Suprapubic skin (tissue), 4 donors: ENCODE results near the gene ADGRE3. TPM values are rescaled to one million over a fixed set of nuclear protein-coding genes. Genes with fewer than 3 reads are reported as not detected.

Source experiments
- DNase-seq, 2 donors: peaks; one replicate each; pipeline ENCODE4 v3.0.0-alpha.2; 2019; ENCODE audit warnings: low spot score in 2 of 2
- H3K27ac ChIP-seq: fragments of 200-600 bp; sonication (generic); one replicate; pipeline ENCODE4 v1.5.1; 2019
- H3K27me3 ChIP-seq: fragments of 200-600 bp; sonication (generic); one replicate; pipeline ENCODE4 v1.5.1; 2019
- H3K36me3 ChIP-seq: fragments of 200-600 bp; sonication (generic); one replicate; pipeline ENCODE4 v1.5.1; 2019
- H3K4me1 ChIP-seq: fragments of 200-600 bp; sonication (generic); one replicate; pipeline ENCODE4 v1.5.1; 2019
- H3K4me3 ChIP-seq: fragments of 200-600 bp; sonication (generic); one replicate; pipeline ENCODE4 v1.5.1; 2019; ENCODE audit warnings: mild to moderate bottlenecking
- H3K9me3 ChIP-seq: fragments of 200-600 bp; sonication (generic); one replicate; pipeline ENCODE4 v1.5.1; 2019
- EP300 ChIP-seq: sonication (generic); formaldehyde crosslinking; IDR thresholded peaks from one replicate; pipeline ENCODE4 v1.6.1; 2017; ENCODE audit warnings: antibody characterized with exemption
- POLR2A ChIP-seq, 2 donors: fragments of 450-650 bp; IDR thresholded peaks; one replicate each; pipeline ENCODE4 v1.6.1; 2017; ENCODE audit warnings: antibody characterized with exemption in 2 of 2, mild to moderate bottlenecking in 2 of 2, moderate library complexity in 2 of 2
- POLR2AphosphoS5 ChIP-seq, 3 donors: sonication (generic); formaldehyde crosslinking; IDR thresholded peaks; one replicate each; pipeline ENCODE4 v1.6.1; 2017; ENCODE audit warnings: antibody characterized with exemption in 3 of 3
- WGBS: methylation state at CpG from one replicate; pipeline ENCODE4 v1.1.5; 2018; 5-methylcytosine and 5-hydroxymethylcytosine counted together
- total RNA-seq, 4 donors: library from RNA; depleted of rRNA; stranded (reverse); fragments of >200 nt; gene quantifications; one replicate each; pipeline ENCODE4 v1.1.0, GENCODE V29; 2016
- TF ChIP-seq, protein P1 (sequence below), 2 donors: fragments of 200-600 bp in 1 of 2; fragments of 450-650 bp in 1 of 2; sonication (generic) in 1 of 2; IDR thresholded peaks; one replicate each; pipeline ENCODE4 v1.5.1; 2016 to 2019; ENCODE audit warnings: antibody characterized with exemption in 2 of 2, mild to moderate bottlenecking in 1 of 2, moderate library complexity in 1 of 2

Gene ADGRE3
- total RNA-seq, 4 donors from 2014 or later, result not detected

DNA sequence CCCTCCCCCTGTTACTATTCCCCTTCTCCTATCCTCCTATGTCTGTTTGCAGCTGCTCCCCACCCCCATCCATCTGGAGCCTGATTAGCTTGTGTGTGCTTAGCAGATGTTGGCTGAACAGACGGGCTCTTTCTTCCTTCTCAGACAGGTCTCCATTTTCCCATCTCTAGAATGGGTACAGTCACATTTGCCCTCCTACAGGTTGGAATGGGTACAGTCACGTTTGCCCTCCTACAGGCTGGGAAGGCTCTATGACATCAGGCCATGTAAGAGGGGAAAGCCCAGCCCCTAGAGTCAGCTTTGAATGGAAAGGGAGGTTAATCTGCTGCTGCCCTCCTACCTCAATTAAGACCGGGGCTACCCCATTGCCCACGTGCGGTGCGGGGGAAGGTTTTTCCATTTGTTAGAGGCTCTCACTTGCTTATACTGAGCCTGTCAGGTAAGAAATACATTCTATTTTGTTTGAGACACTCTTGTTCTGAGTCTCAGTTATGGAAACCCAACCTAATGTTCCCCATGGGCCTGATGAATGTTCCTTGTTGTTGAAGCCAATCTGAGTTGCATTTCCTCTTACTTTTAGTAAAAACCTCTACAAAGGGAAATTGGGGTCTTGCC, 93.9 kb downstream of the ADGRE3 start:
- Histone ChIP-seq H3K36me3 (no peaks in the 10 kb centered on the region), H3K4me3 (no peak overlapping the region), H3K27me3 (no peaks in the 10 kb centered on the region), H3K4me1 (no peaks in the 10 kb centered on the region), H3K9me3 (no peaks in the 10 kb centered on the region), H3K27ac (no peak overlapping the region)
- WGBS, result 65% methylated on average over 6 of the region's 6 CpGs
- TF ChIP-seq POLR2AphosphoS5 (IDR thresholded peaks at IDR 0.05), result no peak
- TF ChIP-seq, protein P1, sequence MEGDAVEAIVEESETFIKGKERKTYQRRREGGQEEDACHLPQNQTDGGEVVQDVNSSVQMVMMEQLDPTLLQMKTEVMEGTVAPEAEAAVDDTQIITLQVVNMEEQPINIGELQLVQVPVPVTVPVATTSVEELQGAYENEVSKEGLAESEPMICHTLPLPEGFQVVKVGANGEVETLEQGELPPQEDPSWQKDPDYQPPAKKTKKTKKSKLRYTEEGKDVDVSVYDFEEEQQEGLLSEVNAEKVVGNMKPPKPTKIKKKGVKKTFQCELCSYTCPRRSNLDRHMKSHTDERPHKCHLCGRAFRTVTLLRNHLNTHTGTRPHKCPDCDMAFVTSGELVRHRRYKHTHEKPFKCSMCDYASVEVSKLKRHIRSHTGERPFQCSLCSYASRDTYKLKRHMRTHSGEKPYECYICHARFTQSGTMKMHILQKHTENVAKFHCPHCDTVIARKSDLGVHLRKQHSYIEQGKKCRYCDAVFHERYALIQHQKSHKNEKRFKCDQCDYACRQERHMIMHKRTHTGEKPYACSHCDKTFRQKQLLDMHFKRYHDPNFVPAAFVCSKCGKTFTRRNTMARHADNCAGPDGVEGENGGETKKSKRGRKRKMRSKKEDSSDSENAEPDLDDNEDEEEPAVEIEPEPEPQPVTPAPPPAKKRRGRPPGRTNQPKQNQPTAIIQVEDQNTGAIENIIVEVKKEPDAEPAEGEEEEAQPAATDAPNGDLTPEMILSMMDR (IDR thresholded peaks at IDR 0.05), result no peak
- TF ChIP-seq EP300, result no peak
- TF ChIP-seq POLR2A (IDR thresholded peaks at IDR 0.05), result no peak
- no peak for DNase-seq

DNA sequence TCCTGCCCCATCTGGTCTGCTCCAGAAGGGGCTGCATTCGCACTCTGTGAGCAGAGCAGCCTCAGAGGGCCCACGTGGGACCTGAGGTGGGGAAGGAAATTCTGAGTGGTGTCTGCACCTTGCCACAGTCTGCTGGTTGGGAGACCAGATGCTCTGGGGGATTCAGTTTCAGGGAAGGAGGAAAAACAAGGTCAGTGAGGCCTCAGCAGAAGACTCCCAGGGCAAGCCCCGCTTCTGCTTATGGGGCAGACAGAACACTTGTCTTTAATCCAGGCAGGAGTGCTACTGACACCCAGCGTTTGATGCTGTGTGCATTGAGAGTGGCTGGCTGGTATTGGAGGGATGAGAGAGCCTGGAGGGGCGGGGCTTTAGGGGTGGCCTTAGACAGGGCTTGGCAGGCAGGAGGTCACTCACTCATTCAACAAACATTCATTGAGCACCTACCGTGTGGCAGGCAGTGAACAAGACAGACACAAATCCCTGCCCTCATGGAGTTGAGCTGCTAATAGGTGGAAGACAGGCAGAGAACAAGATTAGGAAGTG, 96.7 kb downstream of the ADGRE3 start:
- H3K4me3 ChIP-seq, result no peak overlapping the region
- TF ChIP-seq EP300 (no peak), POLR2AphosphoS5 (IDR thresholded peaks at IDR 0.05) (no peak), POLR2A (IDR thresholded peaks at IDR 0.05) (no peak)
- TF ChIP-seq, protein P1 (IDR thresholded peaks at IDR 0.05), result no peak
- no peak overlapping the region for H3K27ac ChIP-seq
- H3K4me1 ChIP-seq, result peaks cover 5% of the 10 kb centered on the region
- 56% methylated on average over 6 of the region's 6 CpGs for WGBS
- H3K9me3 ChIP-seq, result no peaks in the 10 kb centered on the region
- H3K36me3 ChIP-seq, result no peaks in the 10 kb centered on the region
- no peak for DNase-seq
- no peaks in the 10 kb centered on the region for H3K27me3 ChIP-seq

DNA sequence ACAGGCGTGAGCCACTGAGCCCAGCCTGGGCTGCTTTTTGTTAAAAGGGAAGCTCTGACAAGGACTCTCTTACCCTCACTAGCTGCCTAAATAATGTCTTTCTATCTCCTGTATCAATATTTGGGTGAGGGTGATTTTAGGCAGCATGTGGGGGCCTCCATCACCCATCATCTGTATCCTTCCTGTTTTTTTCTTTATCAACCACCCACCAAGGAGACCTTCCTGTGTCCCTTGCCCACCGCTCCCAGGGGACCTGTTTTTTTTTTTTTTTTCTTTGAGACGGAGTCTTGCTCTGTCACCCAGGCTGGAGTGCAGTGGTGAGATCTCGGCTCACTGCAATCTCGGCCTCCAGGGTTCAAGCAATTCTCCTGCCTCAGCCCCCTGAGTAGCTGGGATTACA, 97.4 kb downstream of the ADGRE3 start:
- 83% methylated on average over 5 of the region's 5 CpGs for WGBS
- H3K27ac ChIP-seq, result no peak overlapping the region
- no peaks in the 10 kb centered on the region for H3K27me3 ChIP-seq
- no peak for DNase-seq
- H3K4me3 ChIP-seq, result no peak overlapping the region
- H3K9me3 ChIP-seq, result no peaks in the 10 kb centered on the region
- peaks cover 7% of the 10 kb centered on the region for H3K4me1 ChIP-seq
- TF ChIP-seq POLR2A (IDR thresholded peaks at IDR 0.05) (no peak), POLR2AphosphoS5 (IDR thresholded peaks at IDR 0.05) (no peak), EP300 (no peak)
- TF ChIP-seq, protein P1 (IDR thresholded peaks at IDR 0.05), result no peak
- H3K36me3 ChIP-seq, result no peaks in the 10 kb centered on the region

DNA sequence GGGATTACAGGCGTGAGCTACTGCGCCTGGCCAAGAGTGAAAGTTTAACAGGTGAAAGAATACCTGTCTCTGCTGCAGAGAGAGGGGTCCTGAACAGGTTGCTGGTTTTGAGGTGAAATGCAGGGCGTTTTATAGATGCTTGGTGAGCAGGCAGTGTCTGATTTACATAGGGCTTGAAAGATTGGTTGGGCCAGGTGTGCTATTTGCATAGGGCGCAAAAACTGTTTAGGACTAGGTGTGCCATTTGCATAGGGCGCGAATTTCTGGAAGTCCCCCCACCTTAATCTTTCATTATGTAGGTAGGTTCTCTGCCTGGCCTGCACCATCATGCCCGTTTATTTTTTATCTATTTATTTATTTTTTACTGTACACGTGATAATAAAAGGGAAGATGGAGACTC, 98.3 kb downstream of the ADGRE3 start:
- no peak overlapping the region for H3K4me3 ChIP-seq
- H3K9me3 ChIP-seq, result no peaks in the 10 kb centered on the region
- DNase-seq, result no peak
- H3K36me3 ChIP-seq, result no peaks in the 10 kb centered on the region
- H3K27me3 ChIP-seq, result no peaks in the 10 kb centered on the region
- 85% methylated on average over 8 of the region's 8 CpGs for WGBS
- H3K4me1 ChIP-seq, result peaks cover 12% of the 10 kb centered on the region
- TF ChIP-seq, protein P1 (IDR thresholded peaks at IDR 0.05), result no peak
- TF ChIP-seq EP300, result no peak
- no peak for TF ChIP-seq POLR2AphosphoS5 (IDR thresholded peaks at IDR 0.05)
- no peak for TF ChIP-seq POLR2A (IDR thresholded peaks at IDR 0.05)
- no peak overlapping the region for H3K27ac ChIP-seq

DNA sequence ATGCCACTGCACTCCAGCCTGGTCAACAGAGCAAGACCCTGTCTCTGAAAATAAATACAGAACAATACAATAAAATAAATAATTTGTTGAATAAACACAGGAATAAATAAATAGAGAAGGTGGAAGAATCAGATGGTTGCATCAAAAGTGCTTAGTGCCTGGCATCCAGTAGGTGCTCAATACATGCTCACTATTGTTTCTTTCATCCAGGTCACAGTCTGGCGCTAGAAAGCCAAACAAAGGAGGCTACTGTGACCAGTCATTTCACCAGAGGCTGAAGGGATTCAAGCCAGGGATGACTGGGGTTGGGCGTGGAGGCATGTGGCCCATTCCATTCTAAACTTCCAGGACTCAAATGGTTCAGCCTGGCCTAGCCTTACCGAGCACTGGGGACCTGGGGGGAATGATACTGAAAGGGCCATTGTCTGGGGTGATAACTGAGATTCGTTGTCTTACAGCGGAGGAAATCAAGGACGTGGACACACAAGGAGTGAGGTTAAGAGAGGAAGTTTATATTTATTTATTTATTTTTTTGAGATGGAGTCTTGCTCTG, 99.1 kb downstream of the ADGRE3 start:
- H3K27me3 ChIP-seq, result no peaks in the 10 kb centered on the region
- WGBS, result 86% methylated on average over 6 of the region's 6 CpGs
- H3K36me3 ChIP-seq, result no peaks in the 10 kb centered on the region
- H3K4me1 ChIP-seq, result peaks cover 20% of the 10 kb centered on the region
- no peak for DNase-seq
- H3K4me3 ChIP-seq, result no peak overlapping the region
- H3K9me3 ChIP-seq, result no peaks in the 10 kb centered on the region
- TF ChIP-seq POLR2AphosphoS5 (IDR thresholded peaks at IDR 0.05) (no peak), POLR2A (IDR thresholded peaks at IDR 0.05) (no peak), EP300 (no peak)
- TF ChIP-seq, protein P1 (IDR thresholded peaks at IDR 0.05), result no peak
- no peak overlapping the region for H3K27ac ChIP-seq
